ENCODE data around the gene PRDX2.
"Not testable (repeated sequence)": the region's sequence is repeated elsewhere in the genome, so short reads cannot be mapped to it uniquely, and the experiment has no call there.

The PRDX2 gene

GRCh38 chr19:12825254-12826131 lies 23.9 kb upstream of the PRDX2 start:
- peak overlapping the region; percentile 37; the same call in 1 of the 2 replicates for H3K4me2 ChIP-seq
- no peak overlapping the region for H3K9ac ChIP-seq

GRCh38 chr19:12821761-12822160 lies 20.2 kb upstream of the PRDX2 start:
- no peaks in the 10 kb centered on the region for H3K27me3 ChIP-seq

More at GRCh38 chr19:12825254-12826131, 23.9 kb upstream of the PRDX2 start:
- H3K4me3 ChIP-seq, result no peak overlapping the region
- peaks cover 15% of the 10 kb centered on the region for H3K27me3 ChIP-seq
- H3K9me3 ChIP-seq, result no peaks in the 10 kb centered on the region
- no peak for TF ChIP-seq Cebpa-rat (IDR thresholded peaks at IDR 0.05)
- peaks cover 11% of the 10 kb centered on the region; the same call in 1 of the 2 replicates for H4K20me1 ChIP-seq
- H3K27ac ChIP-seq, result no peak overlapping the region
- H3K36me3 ChIP-seq, result no peaks in the 10 kb centered on the region
- peaks cover 18% of the 10 kb centered on the region for H3K4me1 ChIP-seq

GRCh38 chr19:12817810-12818209 lies 16.2 kb upstream of the PRDX2 start:
- not testable (repeated sequence) for H3K9ac ChIP-seq, H4K20me1 ChIP-seq, H3K9me3 ChIP-seq, H3K4me1 ChIP-seq, H3K27ac ChIP-seq, H3K27me3 ChIP-seq, H3K4me2 ChIP-seq, H3K4me3 ChIP-seq
- peaks cover 46% of the 10 kb centered on the region for H3K36me3 ChIP-seq

More at GRCh38 chr19:12821761-12822160, 20.2 kb upstream of the PRDX2 start:
- peaks cover 6% of the 10 kb centered on the region for H3K4me1 ChIP-seq
- H3K4me2 ChIP-seq, result no peak overlapping the region
- H3K36me3 ChIP-seq, result peaks cover 8% of the 10 kb centered on the region; the same call in 1 of the 2 replicates
- no peak for TF ChIP-seq Cebpa-rat (IDR thresholded peaks at IDR 0.05)
- no peak overlapping the region for H3K27ac ChIP-seq
- no peak overlapping the region for H3K9ac ChIP-seq
- H4K20me1 ChIP-seq, result no peaks in the 10 kb centered on the region
- H3K4me3 ChIP-seq, result no peak overlapping the region
- no peaks in the 10 kb centered on the region for H3K9me3 ChIP-seq

DNA sequence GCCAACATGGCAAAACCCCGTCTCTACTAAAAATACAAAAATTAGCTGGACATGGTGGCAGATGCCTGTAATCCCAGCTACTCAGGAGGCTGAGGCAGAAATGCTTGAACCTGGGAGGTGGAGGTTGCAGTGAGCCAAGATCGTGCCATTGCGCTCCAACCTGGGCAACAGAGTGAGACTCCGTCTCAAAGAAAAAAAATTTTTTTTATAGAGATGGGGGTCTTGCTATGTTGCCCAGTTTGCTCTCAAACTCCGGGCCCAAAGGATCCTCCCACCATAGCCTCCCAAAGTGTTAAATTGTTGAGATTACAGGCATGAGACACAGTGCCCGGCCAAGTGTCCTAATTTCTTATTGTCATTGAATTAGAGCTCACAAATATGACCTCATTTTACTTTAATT lies 15.6 kb upstream of the PRDX2 start:
- H4K20me1 ChIP-seq, H3K4me1 ChIP-seq, H3K27ac ChIP-seq, H3K9me3 ChIP-seq, H3K27me3 ChIP-seq, H3K9ac ChIP-seq, H3K4me2 ChIP-seq, H3K4me3 ChIP-seq: not testable (repeated sequence)
- peaks cover 53% of the 10 kb centered on the region for H3K36me3 ChIP-seq

- Histone ChIP-seq H3K9ac (no peak overlapping the region), H4K20me1 (no peaks in the 10 kb centered on the region), H3K27ac (no peak overlapping the region), H3K4me2 (no peak overlapping the region), H3K27me3 (no peaks in the 10 kb centered on the region), H3K4me3 (no peak overlapping the region), H3K9me3 (no peaks in the 10 kb centered on the region), H3K4me1 (no peaks in the 10 kb centered on the region), H3K36me3 (peaks cover 74% of the 10 kb centered on the region)
- TF ChIP-seq Cebpa-rat (IDR thresholded peaks at IDR 0.05), result no peak
Measured at GRCh38 chr19:12815088-12815487, 13.5 kb upstream of the PRDX2 start.

DNA sequence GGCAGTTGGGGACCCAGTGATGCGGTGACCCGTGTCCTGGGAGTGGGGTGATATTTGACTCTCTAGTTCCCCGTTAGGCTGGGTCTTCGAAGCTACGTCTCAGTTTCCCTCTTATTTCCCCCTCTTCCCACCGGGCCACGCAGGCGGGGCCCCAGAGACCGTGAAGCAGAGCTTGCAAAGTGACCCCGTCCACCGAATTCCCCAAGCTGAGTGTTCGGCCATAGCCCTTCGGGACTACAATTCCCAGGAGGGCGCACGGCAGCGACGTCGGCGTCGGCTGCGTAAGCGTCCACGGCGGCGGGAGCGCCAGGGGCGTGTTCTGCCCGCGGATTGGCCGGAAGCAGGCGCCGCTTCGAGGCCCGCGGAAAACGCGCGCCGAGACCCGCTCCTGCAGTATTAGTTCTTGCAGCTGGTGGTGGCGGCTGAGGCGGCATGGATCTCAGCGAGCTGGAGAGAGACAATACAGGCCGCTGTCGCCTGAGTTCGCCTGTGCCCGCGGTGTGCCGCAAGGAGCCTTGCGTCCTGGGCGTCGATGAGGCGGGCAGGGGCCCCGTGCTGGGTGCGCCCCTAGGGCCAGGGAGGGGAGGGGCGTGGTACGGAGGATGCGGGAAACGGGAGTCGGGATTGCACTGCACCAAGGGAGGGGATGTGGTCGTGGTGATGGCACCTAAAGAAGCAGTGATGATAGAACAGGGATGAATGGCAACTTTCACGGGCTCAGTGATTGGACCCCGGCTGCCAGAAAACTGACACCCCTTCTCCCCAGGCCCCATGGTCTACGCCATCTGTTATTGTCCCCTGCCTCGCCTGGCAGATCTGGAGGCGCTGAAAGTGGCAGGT lies 4.9 kb upstream of the PRDX2 start, which contains the start of gene RNASEH2A:
Gene RNASEH2A (plus strand): TSS at position 343 of the 840 bp plus-strand sequence. CDS start 90 bp downstream, at position 433.
- Histone ChIP-seq H3K4me1 (peaks cover 44% of the 10 kb centered on the region), H3K9ac (peak within 1 kb of the TSS; percentile 87), H3K9me3 (no peaks in the 10 kb centered on the region), H3K4me3 (peak within 1 kb of the TSS; percentile 78), H3K27ac (peak within 1 kb of the TSS; percentile 81), H3K36me3 (peaks cover 43% of the 10 kb centered on the region), H3K27me3 (no peaks in the 10 kb centered on the region), H4K20me1 (no peaks in the 10 kb centered on the region), H3K4me2 (peak within 1 kb of the TSS; percentile 96)
- no peak for TF ChIP-seq Cebpa-rat (IDR thresholded peaks at IDR 0.05)

- H3K4me3 ChIP-seq, result no peak overlapping the region
- 0 out of 2 replicates have a peak overlapping the region, but pooled peaks have one; percentile 14 for H3K4me2 ChIP-seq
- no peak overlapping the region for H3K9ac ChIP-seq
- TF ChIP-seq Cebpa-rat (IDR thresholded peaks at IDR 0.05), result no peak
- peaks cover 15% of the 10 kb centered on the region for H4K20me1 ChIP-seq
- peaks cover 35% of the 10 kb centered on the region for H3K36me3 ChIP-seq
- H3K27ac ChIP-seq, result no peak overlapping the region
- peaks cover 59% of the 10 kb centered on the region for H3K4me1 ChIP-seq
- no peaks in the 10 kb centered on the region for H3K27me3 ChIP-seq
- no peaks in the 10 kb centered on the region for H3K9me3 ChIP-seq
Measured at GRCh38 chr19:12804051-12804450, 2.5 kb upstream of the PRDX2 start.

- Histone ChIP-seq H3K4me1 (peaks cover 59% of the 10 kb centered on the region), H3K4me3 (peak overlapping the region; percentile 90), H3K27ac (peak overlapping the region; percentile 92), H4K20me1 (peaks cover 15% of the 10 kb centered on the region), H3K36me3 (peaks cover 35% of the 10 kb centered on the region), H3K4me2 (peak overlapping the region; percentile 87), H3K9me3 (no peaks in the 10 kb centered on the region), H3K9ac (peak overlapping the region; percentile 97), H3K27me3 (no peaks in the 10 kb centered on the region)
- no peak for TF ChIP-seq Cebpa-rat (IDR thresholded peaks at IDR 0.05)
Measured at GRCh38 chr19:12802267-12803106, 887 bp upstream of the PRDX2 start.

GRCh38 chr19:12800923-12801465 lies 606 bp downstream of the PRDX2 start:
- Histone ChIP-seq H3K4me1 (peaks cover 53% of the 10 kb centered on the region), H3K9ac (peak overlapping the region; percentile 97), H3K36me3 (peaks cover 41% of the 10 kb centered on the region), H3K27ac (peak overlapping the region; percentile 92), H3K4me3 (peak overlapping the region; percentile 90), H4K20me1 (peaks cover 21% of the 10 kb centered on the region), H3K27me3 (no peaks in the 10 kb centered on the region), H3K4me2 (peak overlapping the region; percentile 87), H3K9me3 (no peaks in the 10 kb centered on the region)
- TF ChIP-seq Cebpa-rat (IDR thresholded peaks at IDR 0.05), result no peak
